22Rv1 (cell line): ENCODE results near the gene HMHB1.

Source experiments
- H3K27ac ChIP-seq: fragments of 450-650 bp; 2 replicates; pipeline ENCODE4 v1.5.1; 2017
- CTCF ChIP-seq: fragments of 450-650 bp; IDR thresholded peaks from 2 replicates; pipeline ENCODE4 v1.5.1; 2017; ENCODE audit warnings: mild to moderate bottlenecking
- ZFX ChIP-seq: fragments of 450-650 bp; IDR thresholded peaks from 2 replicates; pipeline ENCODE4 v1.6.1; 2017; ENCODE audit warnings: antibody characterized with exemption, borderline replicate concordance

The HMHB1 gene

GRCh38 chr5:143828710-143829109 lies 16.7 kb downstream of the HMHB1 start:
- no peak overlapping the region for H3K27ac ChIP-seq
- no peak for TF ChIP-seq ZFX
- no peak for TF ChIP-seq CTCF

GRCh38 chr5:143833177-143833576 lies 21.2 kb downstream of the HMHB1 start:
- no peak overlapping the region for H3K27ac ChIP-seq
- TF ChIP-seq CTCF, result no peak
- no peak for TF ChIP-seq ZFX

- TF ChIP-seq CTCF (no peak), ZFX (no peak)
- H3K27ac ChIP-seq, result no peak overlapping the region
Measured at GRCh38 chr5:143835251-143835650, 23.3 kb downstream of the HMHB1 start.

GRCh38 chr5:143836161-143836725 lies 24.3 kb downstream of the HMHB1 start:
- TF ChIP-seq ZFX, result no peak
- no peak for TF ChIP-seq CTCF

GRCh38 chr5:143837306-143837848 lies 25.4 kb downstream of the HMHB1 start:
- no peak overlapping the region for H3K27ac ChIP-seq
- no peak for TF ChIP-seq CTCF
- no peak for TF ChIP-seq ZFX

More at GRCh38 chr5:143836161-143836725, 24.3 kb downstream of the HMHB1 start:
- H3K27ac ChIP-seq, result no peak overlapping the region

- H3K27ac ChIP-seq, result no peak overlapping the region
- TF ChIP-seq ZFX (no peak), CTCF (no peak)
Measured at GRCh38 chr5:143841446-143841845, 29.5 kb downstream of the HMHB1 start.

GRCh38 chr5:143842920-143843319 lies 31.0 kb downstream of the HMHB1 start:
- H3K27ac ChIP-seq, result no peak overlapping the region
- TF ChIP-seq CTCF (no peak), ZFX (no peak)
